Spleen (tissue), 7 donors: ENCODE data around the gene OR7G3.

Experiments used
- CTCF ChIP-seq, 11 experiments: fragments of 200-600 bp in 7 of 11; fragments of 450-650 bp in 4 of 11; sonication (generic) in 4 of 11; IDR thresholded peaks in 8 of 11; conservative IDR thresholded peaks in 3 of 11; 1 replicate in 7 of 11; 2 replicates in 4 of 11; pipeline versions ENCODE4 v1.4.0 to v1.8.0; 2016 to 2021; ENCODE audit warnings: antibody characterized with exemption in 11 of 11, inconsistent platforms in 4 of 11, mild to moderate bottlenecking in 1 of 11
- POLR2A ChIP-seq, 3 donors: fragments of 450-650 bp; IDR thresholded peaks; one replicate each; pipeline ENCODE4 v1.5.1; 2017; ENCODE audit warnings: antibody characterized with exemption in 3 of 3, mild to moderate bottlenecking in 1 of 3
- POLR2AphosphoS5 ChIP-seq, 3 donors: sonication (generic); formaldehyde crosslinking; IDR thresholded peaks; one replicate each; pipeline ENCODE4 v1.5.1; 2017; ENCODE audit warnings: antibody characterized with exemption in 3 of 3
- donor health status: DM: no; HTN: no; CAD: no; lungs with moderate emphysema.
- donor health status: DM: no; HTN: no; CAD: no.
- donor health status: DM: no; HTN: no; CAD: no.

DNA sequence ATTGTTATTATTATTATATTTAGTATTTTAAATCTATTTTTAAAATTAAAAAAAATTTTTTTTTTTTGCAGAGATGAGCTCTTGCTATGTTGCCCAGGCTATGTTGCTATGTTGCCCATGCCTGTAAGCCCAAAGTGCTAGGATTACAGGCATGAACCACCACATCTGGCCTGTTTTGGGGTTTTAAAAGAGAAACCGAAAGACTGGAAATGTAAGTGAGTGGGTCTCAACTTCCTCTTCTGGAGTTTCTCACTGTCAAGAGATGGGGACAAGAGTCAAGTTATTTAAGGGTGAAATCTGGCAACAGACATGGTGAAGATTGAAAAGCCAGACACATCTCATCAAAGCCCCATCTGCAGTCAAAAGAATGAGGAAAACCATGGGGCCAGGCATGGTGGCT, 4.2 kb upstream of the OR7G3 start:
- no peak for TF ChIP-seq CTCF (IDR thresholded peaks at IDR 0.05 in 8 of 11, conservative IDR thresholded peaks at IDR 0.05 in 3 of 11)
- no peak for TF ChIP-seq POLR2A (IDR thresholded peaks at IDR 0.05)
- TF ChIP-seq POLR2AphosphoS5 (IDR thresholded peaks at IDR 0.05), result no peak
